Activated CD4-positive, alpha-beta T cell treated with anti-CD3 and anti-CD28 coated beads, Interleukin-2, amount 10 ng/mL, durations not matched to agents 7 days and 5 days (primary cell): Measurements from ENCODE around the gene DHX38. TPM values are rescaled to one million over a fixed set of nuclear protein-coding genes. Genes with fewer than 3 reads are reported as not detected.

Source experiments
- CTCF ChIA-PET: fragments of 350-600 bp; sonication (Branson Sonifier 250); formaldehyde crosslinking; loops from one replicate; lab custom pipeline; 2021; ENCODE audit warnings: antibody characterized with exemption; lab: Charles Lee
- POLR2A ChIA-PET: fragments of 350-600 bp; sonication (Branson Sonifier 250); formaldehyde crosslinking; loops from one replicate; lab custom pipeline; 2021; ENCODE audit warnings: antibody characterized with exemption; lab: Charles Lee
- DNase-seq: peaks from one replicate; pipeline ENCODE4 v3.0.0-alpha.2; 2020
- H3K27ac Mint-ChIP-seq: one replicate; pipeline ENCODE4 v1.8.0; 2021; ENCODE audit warnings: mild to moderate bottlenecking, moderate library complexity, mixed read lengths
- H3K27me3 Mint-ChIP-seq: one replicate; pipeline ENCODE4 v1.8.0; 2021; ENCODE audit warnings: mixed read lengths
- H3K36me3 Mint-ChIP-seq: one replicate; pipeline ENCODE4 v1.8.0; 2021; ENCODE audit warnings: low read depth, mixed read lengths
- H3K4me1 Mint-ChIP-seq: one replicate; pipeline ENCODE4 v1.8.0; 2021; ENCODE audit warnings: mixed read lengths
- H3K4me3 Mint-ChIP-seq: one replicate; pipeline ENCODE4 v1.8.0; 2021; ENCODE audit warnings: mild to moderate bottlenecking, moderate library complexity, mixed read lengths
- H3K9me3 Mint-ChIP-seq: one replicate; pipeline ENCODE4 v1.8.0; 2021; ENCODE audit warnings: mixed read lengths
- total RNA-seq, 2 experiments: library from RNA; stranded (reverse); gene quantifications; one replicate each; pipeline ENCODE4 v1.2.3, GENCODE V29; 2021

DHX38 gene
- total RNA-seq, 2 experiments from 2014 or later = 67.5 to 82.3 TPM

DNA sequence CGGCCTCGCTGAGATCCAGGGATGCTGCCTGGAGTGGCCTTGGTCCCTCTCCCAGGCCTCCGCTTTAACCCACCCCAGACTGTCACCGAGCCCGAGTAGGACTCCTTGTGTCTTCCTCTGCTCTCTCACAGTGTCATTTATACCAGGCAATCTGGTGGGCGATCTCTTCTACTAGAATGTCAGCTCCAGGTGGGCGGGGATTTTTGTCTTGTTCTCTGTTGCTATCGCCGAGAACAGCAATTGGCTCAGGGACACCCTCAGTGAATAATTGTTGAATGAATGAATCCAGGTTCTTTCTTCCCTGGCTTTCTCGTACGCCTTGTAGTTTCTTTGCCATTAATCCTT, 591 bp downstream of the DHX38 start:
- Mint-ChIP-seq H3K4me3 (peak overlapping the region; percentile 97), H3K4me1 (peaks cover 39% of the 10 kb centered on the region), H3K27ac (peak overlapping the region; percentile 98), H3K36me3 (peaks cover 35% of the 10 kb centered on the region), H3K9me3 (no peaks in the 10 kb centered on the region), H3K27me3 (no peaks in the 10 kb centered on the region)
- POLR2A ChIA-PET = no interaction called here
- DNase-seq = no peak
- CTCF ChIA-PET = interaction anchor here (1.2 to 1.4 kb wide), 2 partner anchors 23 to 31 kb away, joined by 3 to 4 read pairs; no protein-coding TSS in a partner anchor

- Mint-ChIP-seq H3K36me3 (peaks cover 60% of the 10 kb centered on the region), H3K27ac (no peak overlapping the region), H3K9me3 (no peaks in the 10 kb centered on the region), H3K4me3 (no peak overlapping the region), H3K4me1 (peaks cover 17% of the 10 kb centered on the region), H3K27me3 (no peaks in the 10 kb centered on the region)
- no peak for DNase-seq
- CTCF ChIA-PET = no interaction called here
- POLR2A ChIA-PET = interaction anchor here (0.7 kb wide), 1 partner anchor 14 kb away, joined by 7 read pairs; no protein-coding TSS in a partner anchor
Measured at GRCh38 chr16:72098936-72099335, 5.3 kb downstream of the DHX38 start.

GRCh38 chr16:72099377-72099818, 5.8 kb downstream of the DHX38 start:
- Mint-ChIP-seq H3K9me3 (no peaks in the 10 kb centered on the region), H3K36me3 (peaks cover 64% of the 10 kb centered on the region), H3K27me3 (no peaks in the 10 kb centered on the region), H3K27ac (no peak overlapping the region), H3K4me1 (peaks cover 17% of the 10 kb centered on the region), H3K4me3 (no peak overlapping the region)
- DNase-seq = peak; percentile 68
- ChIA-PET POLR2A (no interaction called here), CTCF (no interaction called here)

DNA sequence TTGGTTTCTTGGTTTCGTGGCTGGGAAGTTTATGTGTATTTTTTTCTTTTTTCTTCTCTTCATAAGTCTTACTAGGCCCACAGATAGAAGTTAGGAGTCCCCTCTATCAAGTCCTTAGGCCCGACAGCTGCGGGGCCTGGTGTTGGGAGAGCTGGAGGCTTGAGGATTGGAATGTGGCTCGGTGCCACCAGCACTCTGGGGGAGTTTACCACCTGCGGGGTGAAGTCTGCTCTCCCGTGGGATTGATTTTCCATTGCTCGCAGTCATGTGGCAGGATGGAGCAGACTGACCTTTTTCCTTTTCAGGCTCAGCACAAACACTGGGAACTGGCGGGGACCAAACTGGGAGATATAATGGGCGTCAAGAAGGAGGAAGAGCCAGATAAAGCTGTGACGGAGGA, 7.5 kb downstream of the DHX38 start:
- Mint-ChIP-seq H3K9me3 (no peaks in the 10 kb centered on the region), H3K4me3 (no peak overlapping the region), H3K27me3 (no peaks in the 10 kb centered on the region), H3K4me1 (peaks cover 4% of the 10 kb centered on the region), H3K27ac (no peak overlapping the region), H3K36me3 (peaks cover 73% of the 10 kb centered on the region)
- ChIA-PET POLR2A (no interaction called here), CTCF (interaction anchor here (1.4 kb wide), 1 partner anchor 27 kb away, joined by 4 read pairs; no protein-coding TSS in a partner anchor)
- DNase-seq = no peak

GRCh38 chr16:72104905-72105304, 11.3 kb downstream of the DHX38 start:
- Mint-ChIP-seq H3K4me3 (no peak overlapping the region), H3K27ac (no peak overlapping the region), H3K27me3 (no peaks in the 10 kb centered on the region), H3K36me3 (peaks cover 69% of the 10 kb centered on the region), H3K4me1 (no peaks in the 10 kb centered on the region), H3K9me3 (no peaks in the 10 kb centered on the region)
- CTCF ChIA-PET = interaction anchor here (1.5 to 1.7 kb wide), 2 partner anchors 10 to 12 kb away, joined by 3 to 4 read pairs; partner anchors contain the start of genes DHX38 and TXNL4B
- POLR2A ChIA-PET = no interaction called here
- no peak for DNase-seq

GRCh38 chr16:72105978-72106377, 12.3 kb downstream of the DHX38 start:
- POLR2A ChIA-PET = no interaction called here
- peaks cover 72% of the 10 kb centered on the region for H3K36me3 Mint-ChIP-seq
- H3K9me3 Mint-ChIP-seq = no peaks in the 10 kb centered on the region
- CTCF ChIA-PET = interaction anchor here (0.6 to 1.7 kb wide), 2 partner anchors 9 to 11 kb away, joined by 3 read pairs; no protein-coding TSS in a partner anchor
- no peaks in the 10 kb centered on the region for H3K27me3 Mint-ChIP-seq
- H3K4me3 Mint-ChIP-seq = no peak overlapping the region
- no peaks in the 10 kb centered on the region for H3K4me1 Mint-ChIP-seq
- no peak overlapping the region for H3K27ac Mint-ChIP-seq
- DNase-seq = no peak

DNA sequence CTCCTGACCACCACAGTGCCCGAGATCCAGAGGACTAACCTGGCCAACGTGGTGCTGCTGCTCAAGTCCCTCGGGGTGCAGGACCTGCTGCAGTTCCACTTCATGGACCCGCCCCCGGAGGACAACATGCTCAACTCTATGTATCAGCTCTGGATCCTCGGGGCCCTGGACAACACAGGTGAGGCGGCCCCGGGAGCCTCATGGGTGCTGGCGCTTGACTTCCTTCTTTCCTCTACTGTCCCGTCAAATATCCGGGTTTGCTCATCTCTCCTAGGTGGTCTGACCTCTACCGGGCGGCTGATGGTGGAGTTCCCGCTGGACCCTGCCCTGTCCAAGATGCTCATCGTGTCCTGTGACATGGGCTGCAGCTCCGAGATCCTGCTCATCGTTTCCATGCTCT, 13.7 kb downstream of the DHX38 start:
- peaks cover 69% of the 10 kb centered on the region for H3K36me3 Mint-ChIP-seq
- DNase-seq = no peak
- ChIA-PET CTCF (no interaction called here), POLR2A (no interaction called here)
- H3K4me3 Mint-ChIP-seq = no peak overlapping the region
- H3K9me3 Mint-ChIP-seq = no peaks in the 10 kb centered on the region
- H3K4me1 Mint-ChIP-seq = no peaks in the 10 kb centered on the region
- no peaks in the 10 kb centered on the region for H3K27me3 Mint-ChIP-seq
- H3K27ac Mint-ChIP-seq = no peak overlapping the region

DNA sequence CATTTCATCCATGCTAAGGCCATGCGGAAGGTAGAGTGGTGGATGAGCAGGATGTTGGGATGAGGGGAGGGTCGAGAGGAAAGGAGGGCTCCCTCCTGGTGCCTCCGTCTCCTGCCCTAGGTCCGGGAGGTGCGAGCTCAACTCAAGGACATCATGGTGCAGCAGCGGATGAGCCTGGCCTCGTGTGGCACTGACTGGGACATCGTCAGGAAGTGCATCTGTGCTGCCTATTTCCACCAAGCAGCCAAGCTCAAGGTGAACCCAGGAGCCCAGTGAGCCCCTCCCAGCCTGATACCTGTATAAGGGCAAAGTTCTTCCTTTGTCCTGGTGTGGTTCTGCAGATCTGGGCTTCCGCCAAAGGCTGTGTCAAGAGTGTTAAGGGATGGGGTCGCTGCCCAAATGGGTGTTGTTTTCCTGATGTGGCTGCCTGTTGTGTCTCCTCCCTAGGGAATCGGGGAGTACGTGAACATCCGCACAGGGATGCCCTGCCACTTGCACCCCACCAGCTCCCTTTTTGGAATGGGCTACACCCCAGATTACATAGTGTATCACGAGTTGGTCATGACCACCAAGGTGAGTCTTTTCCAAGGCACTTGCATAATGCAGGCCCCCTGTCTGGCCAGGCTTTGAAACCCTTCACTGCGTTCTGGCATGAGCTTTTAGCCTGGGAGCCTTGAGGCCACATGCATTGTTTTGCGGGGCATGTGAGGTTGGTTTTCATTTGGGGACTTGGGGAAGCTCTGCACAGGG, 14.9 kb downstream of the DHX38 start:
- Mint-ChIP-seq H3K4me1 (no peaks in the 10 kb centered on the region), H3K4me3 (no peak overlapping the region), H3K27ac (no peak overlapping the region), H3K36me3 (peaks cover 64% of the 10 kb centered on the region), H3K9me3 (no peaks in the 10 kb centered on the region), H3K27me3 (no peaks in the 10 kb centered on the region)
- DNase-seq = no peak
- POLR2A ChIA-PET = no interaction called here
- CTCF ChIA-PET = no interaction called here

DNA sequence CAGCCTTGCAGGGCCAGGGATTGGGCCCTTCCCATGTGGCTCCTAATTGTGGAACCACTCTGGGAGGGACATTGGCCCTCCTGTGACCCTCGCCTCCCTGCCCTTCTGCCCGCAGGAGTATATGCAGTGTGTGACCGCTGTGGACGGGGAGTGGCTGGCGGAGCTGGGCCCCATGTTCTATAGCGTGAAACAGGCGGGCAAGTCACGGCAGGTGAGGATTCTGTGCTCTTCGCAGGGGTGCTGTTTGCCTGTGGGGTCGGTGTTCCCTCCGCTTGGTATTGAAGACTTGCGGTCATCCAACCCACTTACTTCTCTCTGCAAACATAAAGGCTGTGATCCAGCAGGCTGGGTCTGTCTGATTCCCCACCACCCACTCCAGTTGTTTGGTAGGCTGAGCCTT, 15.7 kb downstream of the DHX38 start:
- H3K27ac Mint-ChIP-seq = no peak overlapping the region
- no peaks in the 10 kb centered on the region for H3K27me3 Mint-ChIP-seq
- H3K9me3 Mint-ChIP-seq = no peaks in the 10 kb centered on the region
- DNase-seq = no peak
- ChIA-PET CTCF (interaction anchor here (1.1 kb wide), 1 partner anchor 22 kb away, joined by 3 read pairs; no protein-coding TSS in a partner anchor), POLR2A (no interaction called here)
- peaks cover 61% of the 10 kb centered on the region for H3K36me3 Mint-ChIP-seq
- H3K4me1 Mint-ChIP-seq = no peaks in the 10 kb centered on the region
- H3K4me3 Mint-ChIP-seq = no peak overlapping the region

DNA sequence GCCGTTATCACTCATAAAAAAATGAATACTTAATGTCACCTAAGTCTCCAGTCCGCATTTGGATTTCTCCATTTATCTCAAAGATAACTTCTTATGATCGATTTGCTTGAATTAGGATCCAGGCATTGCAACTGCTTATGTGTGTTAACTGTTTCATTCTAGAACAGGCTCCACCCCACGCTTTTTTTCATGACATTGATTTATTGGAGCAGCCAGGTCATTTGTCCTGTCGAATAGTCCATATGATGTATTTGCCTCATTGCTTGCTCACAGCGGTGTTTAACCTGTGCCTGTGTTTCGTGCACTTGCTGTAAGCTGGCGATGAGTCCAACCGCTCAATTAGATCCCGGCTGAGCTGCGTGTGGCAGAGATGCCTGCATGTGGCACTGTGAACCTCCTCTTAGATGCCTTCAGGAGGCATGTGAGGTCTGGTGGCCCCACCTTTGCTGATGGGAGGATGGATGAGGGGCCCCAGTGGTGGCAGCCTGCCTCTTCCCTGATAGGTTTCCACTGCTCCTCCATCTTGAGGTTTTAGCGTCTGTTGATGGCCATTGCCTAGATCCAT, 16.4 kb downstream of the DHX38 start:
- ChIA-PET POLR2A (no interaction called here), CTCF (interaction anchor here (1.1 kb wide), 1 partner anchor 23 kb away, joined by 3 read pairs; no protein-coding TSS in a partner anchor)
- H3K4me3 Mint-ChIP-seq = no peak overlapping the region
- H3K36me3 Mint-ChIP-seq = peaks cover 61% of the 10 kb centered on the region
- no peaks in the 10 kb centered on the region for H3K4me1 Mint-ChIP-seq
- no peaks in the 10 kb centered on the region for H3K27me3 Mint-ChIP-seq
- no peaks in the 10 kb centered on the region for H3K9me3 Mint-ChIP-seq
- DNase-seq = no peak
- H3K27ac Mint-ChIP-seq = no peak overlapping the region

DNA sequence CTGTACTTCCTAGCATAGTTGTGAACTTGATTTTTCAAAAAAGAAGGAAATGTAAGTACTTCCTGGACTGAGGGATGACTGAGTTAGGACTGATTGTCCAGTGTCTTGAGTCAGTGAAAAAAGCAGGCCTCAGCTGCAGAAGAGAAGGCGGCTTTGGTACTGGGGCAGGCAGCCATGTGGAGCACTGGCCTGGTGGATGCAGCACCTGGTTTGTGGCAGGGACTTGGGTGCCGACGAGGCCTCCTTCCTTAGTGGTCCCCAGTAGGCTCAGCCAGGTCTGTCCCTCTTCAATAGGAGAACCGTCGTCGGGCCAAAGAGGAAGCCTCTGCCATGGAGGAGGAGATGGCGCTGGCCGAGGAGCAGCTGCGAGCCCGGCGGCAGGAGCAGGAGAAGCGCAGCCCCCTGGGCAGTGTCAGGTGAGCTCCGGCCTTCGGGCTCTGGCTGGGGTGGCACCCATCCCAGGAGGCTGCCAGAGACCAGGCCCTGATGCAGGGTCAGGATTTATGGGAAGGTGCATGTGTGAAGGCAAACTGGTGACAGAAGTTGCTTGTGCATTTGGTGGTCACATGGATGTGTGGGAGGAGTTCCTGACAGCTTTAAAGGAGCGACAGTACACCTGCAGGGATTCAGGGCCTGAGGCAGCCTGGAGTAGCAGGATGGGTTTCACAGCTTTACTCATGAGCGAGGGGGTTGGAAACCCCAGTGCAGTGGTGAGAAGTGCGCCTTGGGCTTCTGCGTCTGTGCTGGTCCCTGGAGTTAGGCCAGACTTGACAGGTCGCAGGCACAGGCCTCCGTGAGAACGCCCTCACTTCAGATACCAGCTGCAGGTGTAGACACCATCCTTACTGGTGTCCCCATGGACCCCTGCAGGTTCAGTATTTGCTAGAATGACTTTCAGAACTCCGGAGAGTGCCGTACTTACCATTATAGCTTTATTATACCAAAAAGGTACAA, 17.3 kb downstream of the DHX38 start:
- ChIA-PET CTCF (no interaction called here), POLR2A (no interaction called here)
- H3K9me3 Mint-ChIP-seq = no peaks in the 10 kb centered on the region
- no peak overlapping the region for H3K27ac Mint-ChIP-seq
- no peak overlapping the region for H3K4me3 Mint-ChIP-seq
- no peak for DNase-seq
- no peaks in the 10 kb centered on the region for H3K27me3 Mint-ChIP-seq
- no peaks in the 10 kb centered on the region for H3K4me1 Mint-ChIP-seq
- H3K36me3 Mint-ChIP-seq = peaks cover 52% of the 10 kb centered on the region

- Mint-ChIP-seq H3K4me1 (no peaks in the 10 kb centered on the region), H3K27ac (no peak overlapping the region), H3K36me3 (peaks cover 45% of the 10 kb centered on the region), H3K4me3 (no peak overlapping the region), H3K9me3 (no peaks in the 10 kb centered on the region), H3K27me3 (no peaks in the 10 kb centered on the region)
- ChIA-PET POLR2A (no interaction called here), CTCF (no interaction called here)
- DNase-seq = no peak
Measured at GRCh38 chr16:72111657-72112451, 18.2 kb downstream of the DHX38 start.
